Thoracic aorta (tissue), 2 donors: ENCODE results near the gene RNF19B. TPM values are rescaled to one million over a fixed set of nuclear protein-coding genes. Genes with fewer than 3 reads are reported as not detected.

Source experiments
- ATAC-seq: fragments of 150-250 bp; one replicate; pipeline ENCODE4 v1.8.0; 2017; ENCODE audit warnings: low read depth; ENCODE audit not compliant: insufficient number of reproducible peaks, low FRiP score
- DNase-seq: peaks from one replicate; pipeline ENCODE4 v3.0.0-alpha.2; 2020; ENCODE audit warnings: low spot score
- H3K27ac ChIP-seq, 2 donors: fragments of 200-600 bp; sonication (generic); 1 replicate in 1 of 2; 2 replicates in 1 of 2; pipeline ENCODE4 v1.5.1; 2016; ENCODE audit warnings: mild to moderate bottlenecking in 2 of 2, moderate library complexity in 2 of 2
- H3K27me3 ChIP-seq: fragments of 200-600 bp; sonication (generic); replicated peaks from 2 replicates; pipeline ENCODE4 v1.6.0; 2016; ENCODE audit warnings: mild to moderate bottlenecking; ENCODE audit not compliant: insufficient read depth
- H3K36me3 ChIP-seq: fragments of 200-600 bp; sonication (generic); one replicate; pipeline ENCODE4 v1.5.1; 2016
- H3K4me1 ChIP-seq, 2 donors: fragments of 200-600 bp; sonication (generic); 1 replicate in 1 of 2; 2 replicates in 1 of 2; pipeline versions ENCODE4 v1.5.1 to v1.6.0; 2016; ENCODE audit warnings: low read depth in 2 of 2, mild to moderate bottlenecking in 1 of 2; ENCODE audit not compliant: control insufficient read depth in 1 of 2
- H3K4me3 ChIP-seq: fragments of 200-600 bp; sonication (generic); 2 replicates; pipeline ENCODE4 v1.5.1; 2016; ENCODE audit warnings: mild to moderate bottlenecking
- H3K9me3 ChIP-seq: fragments of 200-600 bp; sonication (generic); 2 replicates; pipeline ENCODE4 v1.5.1; 2016
- CTCF ChIP-seq: fragments of 200-600 bp; sonication (generic); IDR thresholded peaks from one replicate; pipeline ENCODE4 v1.5.1; 2019; ENCODE audit warnings: antibody characterized with exemption
- total RNA-seq, 2 donors: library from RNA; depleted of rRNA; stranded (reverse); fragments of >200 nt; gene quantifications; one replicate each; pipeline versions ENCODE4 v1.1.0 to v1.2.3, GENCODE V29; 2016

The RNF19B gene
- total RNA-seq, 2 donors from 2014 or later: 21.9 to 37.2 TPM

- Histone ChIP-seq H3K9me3 (no peaks in the 10 kb centered on the region), H3K27me3 (no peaks in the 10 kb centered on the region), H3K4me3 (peak overlapping the region; percentile 5), H3K36me3 (no peaks in the 10 kb centered on the region), H3K4me1 (peaks cover 50 to 59% of the 10 kb centered on the region in 2 donors), H3K27ac (peak overlapping the region; percentile 69 to 84)
- TF ChIP-seq CTCF: no peak
- no peak for DNase-seq
- no peak for ATAC-seq
These were observed 15.1 kb downstream of the RNF19B start for GRCh38 chr1:32949519-32949918.

GRCh38 chr1:32948905-32949304 is 15.7 kb downstream of the RNF19B start:
- Histone ChIP-seq H3K36me3 (peaks cover 5% of the 10 kb centered on the region), H3K4me3 (peak overlapping the region; percentile 5), H3K27ac (peak overlapping the region; percentile 69 to 84), H3K4me1 (peaks cover 46 to 59% of the 10 kb centered on the region in 2 donors), H3K9me3 (no peaks in the 10 kb centered on the region), H3K27me3 (no peaks in the 10 kb centered on the region)
- TF ChIP-seq CTCF: no peak
- ATAC-seq: no peak
- no peak for DNase-seq

- Histone ChIP-seq H3K27me3 (no peaks in the 10 kb centered on the region), H3K4me3 (no peak overlapping the region), H3K36me3 (peaks cover 8% of the 10 kb centered on the region), H3K9me3 (no peaks in the 10 kb centered on the region), H3K4me1 (peaks cover 45 to 59% of the 10 kb centered on the region in 2 donors), H3K27ac (peak overlapping the region; percentile 69 to 84)
- no peak for TF ChIP-seq CTCF
- ATAC-seq (no peak), DNase-seq (no peak)
These were observed 16.3 kb downstream of the RNF19B start for GRCh38 chr1:32948390-32948722.

- peaks cover 43 to 59% of the 10 kb centered on the region in 2 donors for H3K4me1 ChIP-seq
- DNase-seq: no peak
- H3K9me3 ChIP-seq: no peaks in the 10 kb centered on the region
- H3K27ac ChIP-seq: peak overlapping the region; percentile 69 to 84
- H3K36me3 ChIP-seq: peaks cover 8% of the 10 kb centered on the region
- no peak overlapping the region for H3K4me3 ChIP-seq
- H3K27me3 ChIP-seq: no peaks in the 10 kb centered on the region
- TF ChIP-seq CTCF: no peak
- no peak for ATAC-seq
These were observed 16.8 kb downstream of the RNF19B start for GRCh38 chr1:32947669-32948389.

GRCh38 chr1:32946413-32946812 is 18.2 kb downstream of the RNF19B start:
- peak; percentile 15 for DNase-seq
- no peaks in the 10 kb centered on the region for H3K27me3 ChIP-seq
- peaks cover 18% of the 10 kb centered on the region for H3K36me3 ChIP-seq
- no peak for TF ChIP-seq CTCF
- H3K27ac ChIP-seq: peak overlapping the region; percentile 69 to 84
- H3K4me3 ChIP-seq: peak overlapping the region; percentile 34
- peaks cover 43 to 59% of the 10 kb centered on the region in 2 donors for H3K4me1 ChIP-seq
- no peaks in the 10 kb centered on the region for H3K9me3 ChIP-seq
- peak; percentile 31 for ATAC-seq
